C4-2B (cell line): ENCODE results near the gene NPSR1.

Experiments
- CTCF ChIP-seq: fragments of 450-650 bp; conservative IDR thresholded peaks from 2 replicates; pipeline ENCODE4 v1.5.1; 2017; ENCODE audit warnings: mild to moderate bottlenecking
- ZFX ChIP-seq: fragments of 450-650 bp; IDR thresholded peaks from 2 replicates; pipeline ENCODE4 v1.6.1; 2017

GRCh38 chr7:34851431-34851830 lies 193.4 kb downstream of the NPSR1 start:
- TF ChIP-seq CTCF (no peak), ZFX (no peak)
